IPS-18a (cell line): Measurements from ENCODE around the gene PLCB2.

Experiments
- H3K27ac ChIP-seq: one replicate; pipeline ENCODE4 v1.5.1; 2013; ENCODE audit warnings: low read length
- H3K27me3 ChIP-seq: one replicate; pipeline ENCODE4 v1.6.1; 2013; ENCODE audit warnings: mild to moderate bottlenecking, low read length; ENCODE audit not compliant: control insufficient read depth, insufficient read depth
- H3K36me3 ChIP-seq: one replicate; pipeline ENCODE4 v1.6.1; 2013; ENCODE audit warnings: low read depth, low read length; ENCODE audit not compliant: control insufficient read depth
- H3K4me1 ChIP-seq: one replicate; pipeline ENCODE4 v1.6.1; 2013; ENCODE audit warnings: low read depth, low read length; ENCODE audit not compliant: control insufficient read depth
- H3K4me3 ChIP-seq: one replicate; pipeline ENCODE4 v1.5.1; 2013; ENCODE audit warnings: low read length
- H3K9ac ChIP-seq: one replicate; pipeline ENCODE4 v1.6.1; 2013; ENCODE audit warnings: mild to moderate bottlenecking, low read length, moderate library complexity
- H3K9me3 ChIP-seq: one replicate; pipeline ENCODE4 v1.6.1; 2013; ENCODE audit warnings: low read depth, low read length; ENCODE audit not compliant: control insufficient read depth

PLCB2 gene

GRCh38 chr15:40338921-40339620, 31.3 kb upstream of the PLCB2 start:
- Histone ChIP-seq H3K4me3 (no peak overlapping the region), H3K27me3 (peaks cover 6% of the 10 kb centered on the region), H3K9ac (no peak overlapping the region), H3K4me1 (no peaks in the 10 kb centered on the region), H3K27ac (no peak overlapping the region), H3K9me3 (no peaks in the 10 kb centered on the region), H3K36me3 (no peaks in the 10 kb centered on the region)

GRCh38 chr15:40338041-40338657, 30.4 kb upstream of the PLCB2 start:
- Histone ChIP-seq H3K9ac (no peak overlapping the region), H3K9me3 (no peaks in the 10 kb centered on the region), H3K27me3 (peaks cover 6% of the 10 kb centered on the region), H3K4me1 (no peaks in the 10 kb centered on the region), H3K4me3 (no peak overlapping the region), H3K36me3 (no peaks in the 10 kb centered on the region), H3K27ac (no peak overlapping the region)

GRCh38 chr15:40337597-40337996, 29.9 kb upstream of the PLCB2 start:
- Histone ChIP-seq H3K4me1 (no peaks in the 10 kb centered on the region), H3K4me3 (no peak overlapping the region), H3K27me3 (peaks cover 6% of the 10 kb centered on the region), H3K9me3 (no peaks in the 10 kb centered on the region), H3K27ac (no peak overlapping the region), H3K9ac (no peak overlapping the region), H3K36me3 (no peaks in the 10 kb centered on the region)

- H3K9ac ChIP-seq, result no peak overlapping the region
- peaks cover 6% of the 10 kb centered on the region for H3K27me3 ChIP-seq
- H3K4me1 ChIP-seq, result no peaks in the 10 kb centered on the region
- H3K9me3 ChIP-seq, result no peaks in the 10 kb centered on the region
- no peaks in the 10 kb centered on the region for H3K36me3 ChIP-seq
- no peak overlapping the region for H3K4me3 ChIP-seq
- H3K27ac ChIP-seq, result no peak overlapping the region
These were observed 29.0 kb upstream of the PLCB2 start for GRCh38 chr15:40336744-40337122.

GRCh38 chr15:40335938-40336743, 28.4 kb upstream of the PLCB2 start:
- Histone ChIP-seq H3K27ac (no peak overlapping the region), H3K9ac (no peak overlapping the region), H3K4me1 (no peaks in the 10 kb centered on the region)

GRCh38 chr15:40334941-40335795, 27.4 kb upstream of the PLCB2 start:
- H3K36me3 ChIP-seq, result no peaks in the 10 kb centered on the region
- H3K9ac ChIP-seq, result no peak overlapping the region
- no peak overlapping the region for H3K27ac ChIP-seq
- H3K4me1 ChIP-seq, result no peaks in the 10 kb centered on the region
- peaks cover 6% of the 10 kb centered on the region for H3K27me3 ChIP-seq
- no peaks in the 10 kb centered on the region for H3K9me3 ChIP-seq
- H3K4me3 ChIP-seq, result no peak overlapping the region

More at GRCh38 chr15:40335938-40336743, 28.4 kb upstream of the PLCB2 start:
- H3K27me3 ChIP-seq, result peaks cover 6% of the 10 kb centered on the region
- no peak overlapping the region for H3K4me3 ChIP-seq
- H3K36me3 ChIP-seq, result no peaks in the 10 kb centered on the region
- H3K9me3 ChIP-seq, result no peaks in the 10 kb centered on the region

GRCh38 chr15:40334541-40334940, 26.8 kb upstream of the PLCB2 start:
- Histone ChIP-seq H3K36me3 (no peaks in the 10 kb centered on the region), H3K4me3 (no peak overlapping the region), H3K27ac (no peak overlapping the region), H3K27me3 (peaks cover 6% of the 10 kb centered on the region), H3K4me1 (no peaks in the 10 kb centered on the region), H3K9me3 (no peaks in the 10 kb centered on the region), H3K9ac (no peak overlapping the region)

- H3K9me3 ChIP-seq, result no peaks in the 10 kb centered on the region
- peaks cover 6% of the 10 kb centered on the region for H3K27me3 ChIP-seq
- H3K27ac ChIP-seq, result no peak overlapping the region
- no peaks in the 10 kb centered on the region for H3K36me3 ChIP-seq
- peaks cover 1% of the 10 kb centered on the region for H3K4me1 ChIP-seq
- no peak overlapping the region for H3K9ac ChIP-seq
- no peak overlapping the region for H3K4me3 ChIP-seq
These were observed 26.3 kb upstream of the PLCB2 start for GRCh38 chr15:40333922-40334492.

GRCh38 chr15:40332113-40332781, 24.5 kb upstream of the PLCB2 start:
- Histone ChIP-seq H3K4me3 (no peak overlapping the region), H3K27me3 (peaks cover 4% of the 10 kb centered on the region), H3K9me3 (no peaks in the 10 kb centered on the region), H3K4me1 (peaks cover 19% of the 10 kb centered on the region), H3K9ac (no peak overlapping the region), H3K36me3 (no peaks in the 10 kb centered on the region), H3K27ac (no peak overlapping the region)

- Histone ChIP-seq H3K27me3 (peaks cover 3% of the 10 kb centered on the region), H3K4me1 (peaks cover 25% of the 10 kb centered on the region), H3K36me3 (no peaks in the 10 kb centered on the region), H3K9me3 (no peaks in the 10 kb centered on the region), H3K9ac (no peak overlapping the region), H3K4me3 (no peak overlapping the region), H3K27ac (no peak overlapping the region)
These were observed 23.9 kb upstream of the PLCB2 start for GRCh38 chr15:40331637-40332036.
